HepG2 (cell line): Measurements from ENCODE around the gene RHEBL1. TPM values are rescaled to one million over a fixed set of nuclear protein-coding genes. Genes with fewer than 3 reads are reported as not detected.

ENCODE experiments used
- CERS6 ChIP-seq: sonication (generic); formaldehyde crosslinking; IDR thresholded peaks from 2 replicates; pipeline ENCODE4 v1.5.0; 2020; ENCODE audit warnings: missing genetic modification reagents
- CHD2 ChIP-seq: IDR thresholded peaks from 2 replicates; pipeline ENCODE4 v1.6.1; 2011; ENCODE audit warnings: low read depth, low read length, improper control_type of control experiment
- DZIP1 ChIP-seq: sonication (generic); formaldehyde crosslinking; IDR thresholded peaks from 2 replicates; pipeline ENCODE4 v1.5.0; 2020; ENCODE audit warnings: mild to moderate bottlenecking, missing genetic modification reagents
- HNRNPH1 ChIP-seq: fragments of 200-400 bp; formaldehyde crosslinking; optimal IDR thresholded peaks from 2 replicates; pipeline ENCODE3; 2017; ENCODE audit warnings: mild to moderate bottlenecking, low read depth, low read length
- IKZF4 ChIP-seq: sonication (generic); formaldehyde crosslinking; IDR thresholded peaks from 2 replicates; pipeline ENCODE4 v1.5.1; 2020; ENCODE audit warnings: borderline replicate concordance, mild to moderate bottlenecking, low read depth, missing genetic modification reagents; ENCODE audit errors: not compliant biosample characterization
- MNT ChIP-seq: fragments of 450-650 bp; IDR thresholded peaks from 2 replicates; pipeline ENCODE4 v1.6.1; 2016
- MXI1 ChIP-seq: IDR thresholded peaks from 3 replicates; pipeline ENCODE4 v1.6.1; 2012; ENCODE audit warnings: low read depth, low read length, inconsistent platforms, borderline replicate concordance
- PLSCR1 ChIP-seq: sonication (generic); formaldehyde crosslinking; IDR thresholded peaks from 2 replicates; pipeline ENCODE4 v1.5.0; 2020; ENCODE audit warnings: missing genetic modification reagents, mild to moderate bottlenecking, borderline replicate concordance
- SOX6 ChIP-seq, 2 experiments: fragments of 450-650 bp in 1 of 2; sonication (generic) in 1 of 2; formaldehyde crosslinking in 1 of 2; IDR thresholded peaks; 2 replicates each; pipeline versions ENCODE4 v1.4.0 to v1.6.1; 2017 to 2020; ENCODE audit warnings: antibody characterized with exemption in 1 of 2, mild to moderate bottlenecking in 1 of 2, missing genetic modification reagents in 1 of 2
- SYNCRIP ChIP-seq: fragments of 200-400 bp; formaldehyde crosslinking; IDR thresholded peaks from 2 replicates; pipeline ENCODE4 v1.6.1; 2018; ENCODE audit warnings: mild to moderate bottlenecking, low read depth, low read length; ENCODE audit not compliant: insufficient read depth
- THAP9 ChIP-seq: sonication (generic); formaldehyde crosslinking; IDR thresholded peaks from 2 replicates; pipeline ENCODE4; 2020; ENCODE audit warnings: missing genetic modification reagents, mild to moderate bottlenecking, borderline replicate concordance
- TOPORS ChIP-seq: sonication (generic); formaldehyde crosslinking; IDR thresholded peaks from 2 replicates; pipeline ENCODE4 v1.8.0; 2023; ENCODE audit warnings: mild to moderate bottlenecking, missing genetic modification reagents
- ZNF17 ChIP-seq: sonication (generic); formaldehyde crosslinking; IDR thresholded peaks from 2 replicates; pipeline ENCODE4 v1.5.0; 2020; ENCODE audit warnings: mild to moderate bottlenecking, missing genetic modification reagents
- ZNF274 ChIP-seq: sonication (generic); formaldehyde crosslinking; IDR thresholded peaks from 2 replicates; pipeline ENCODE4 v1.5.1; 2020; ENCODE audit warnings: mild to moderate bottlenecking, missing genetic modification reagents
- ZNF3 ChIP-seq: IDR thresholded peaks from 2 replicates; pipeline ENCODE4 v1.7.0; 2017; ENCODE audit warnings: inconsistent platforms
- ZNF383 ChIP-seq: sonication (generic); formaldehyde crosslinking; IDR thresholded peaks from 2 replicates; pipeline ENCODE4 v1.4.0; 2020; ENCODE audit warnings: missing genetic modification reagents, mild to moderate bottlenecking, borderline replicate concordance
- polyA plus RNA-seq, 8 experiments: library from polyadenylated mRNA; depleted of rRNA in 3 of 8; stranded (reverse) in 7 of 8; unstranded in 1 of 8; fragments of >200 nt; fragmentation: Illumina TruSeq in 4 of 8; extraction: Trizol in 4 of 8; gene quantifications; 2 replicates each; pipeline versions ENCODE4 v1.2.1 to v1.2.3, GENCODE V29; 2011 to 2016; ENCODE audit warnings: low read depth in 4 of 8, missing spikeins in 1 of 8, mixed read lengths in 1 of 8; ENCODE audit not compliant: insufficient read depth in 1 of 8
- total RNA-seq, 5 experiments: library from RNA; depleted of rRNA; stranded (reverse); fragments of >200 nt; fragmentation: Illumina TruSeq; extraction: Trizol; gene quantifications; 2 replicates each; pipeline ENCODE4 v1.2.3, GENCODE V29; 2016; ENCODE audit warnings: low read depth in 1 of 5

RHEBL1 gene
- total and polyA plus RNA-seq, 2 of the 13 experiments (the other 11 are each of a cell fraction or from before 2014, with no cell fraction given) = 1.4 to 2.5 TPM

- no peak for TF ChIP-seq ZNF383
- no peak for TF ChIP-seq DZIP1 (CRISPR knock-in tag)
- peak; percentile 93 for TF ChIP-seq CHD2
- TF ChIP-seq MXI1 = peak; percentile 96
- TF ChIP-seq ZNF17 (CRISPR knock-in tag) = 0 out of 2 replicates have a peak, but pooled peaks have one; percentile 79
- TF ChIP-seq PLSCR1 (CRISPR knock-in tag) = no peak
- TF ChIP-seq HNRNPH1 = no peak
- TF ChIP-seq IKZF4 (CRISPR knock-in tag) = no peak
- peak; percentile 65; the same call in 1 of the 2 replicates for TF ChIP-seq TOPORS (CRISPR knock-in tag)
- TF ChIP-seq MNT = peak; percentile 79
- TF ChIP-seq ZNF3 (CRISPR knock-in tag) = no peak
- TF ChIP-seq CERS6 (CRISPR knock-in tag) = no peak
- TF ChIP-seq SOX6 (IDR thresholded peaks at IDR 0.05) = no peak
- peak; percentile 73 for TF ChIP-seq SOX6 (CRISPR knock-in tag; IDR thresholded peaks at IDR 0.05)
- TF ChIP-seq SYNCRIP = no peak
- peak; percentile 54; the same call in 1 of the 2 replicates for TF ChIP-seq ZNF274 (CRISPR knock-in tag)
- peak; percentile 79; the same call in 1 of the 2 replicates for TF ChIP-seq THAP9
Observed at GRCh38 chr12:49060237-49061156, 9.3 kb downstream of the RHEBL1 start, which contains the start of gene KMT2D (continued).
